Transverse colon (tissue), 4 donors: ENCODE data around the gene THBS1.

Experiments used
- POLR2AphosphoS5 ChIP-seq, 3 donors: sonication (generic); formaldehyde crosslinking; IDR thresholded peaks; one replicate each; pipeline ENCODE4 v1.6.1; 2016; ENCODE audit warnings: antibody characterized with exemption in 3 of 3
- TF ChIP-seq, protein P1 (sequence below), 5 experiments: fragments of 200-600 bp in 3 of 5; fragments of 450-650 bp in 2 of 5; sonication (generic) in 3 of 5; IDR thresholded peaks; 1 replicate in 2 of 5; 2 replicates in 3 of 5; pipeline ENCODE4 v1.5.1; 2016 to 2017; ENCODE audit warnings: antibody characterized with exemption in 5 of 5, inconsistent platforms in 3 of 5, mild to moderate bottlenecking in 2 of 5, moderate library complexity in 1 of 5

DNA sequence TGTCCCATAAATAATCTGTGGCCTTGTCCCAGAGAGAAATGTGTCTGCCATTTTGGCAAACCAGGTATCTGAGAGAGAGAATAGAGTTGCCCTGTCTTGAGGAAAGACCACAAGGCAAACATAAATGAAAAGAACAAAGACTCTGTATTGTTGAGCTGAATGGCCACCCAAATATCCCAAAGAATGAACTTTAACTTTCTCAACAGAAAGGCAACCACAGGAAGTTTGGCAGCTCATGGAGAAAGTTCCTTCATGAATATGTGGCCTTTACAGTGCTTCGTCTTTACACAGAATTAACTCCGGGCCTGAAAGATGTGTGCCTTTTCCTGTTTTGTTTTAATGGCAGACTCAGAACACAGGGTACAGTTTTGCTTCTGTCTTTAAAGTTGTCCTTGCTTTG lies 41.4 kb upstream of the THBS1 start:
- TF ChIP-seq, protein P1, sequence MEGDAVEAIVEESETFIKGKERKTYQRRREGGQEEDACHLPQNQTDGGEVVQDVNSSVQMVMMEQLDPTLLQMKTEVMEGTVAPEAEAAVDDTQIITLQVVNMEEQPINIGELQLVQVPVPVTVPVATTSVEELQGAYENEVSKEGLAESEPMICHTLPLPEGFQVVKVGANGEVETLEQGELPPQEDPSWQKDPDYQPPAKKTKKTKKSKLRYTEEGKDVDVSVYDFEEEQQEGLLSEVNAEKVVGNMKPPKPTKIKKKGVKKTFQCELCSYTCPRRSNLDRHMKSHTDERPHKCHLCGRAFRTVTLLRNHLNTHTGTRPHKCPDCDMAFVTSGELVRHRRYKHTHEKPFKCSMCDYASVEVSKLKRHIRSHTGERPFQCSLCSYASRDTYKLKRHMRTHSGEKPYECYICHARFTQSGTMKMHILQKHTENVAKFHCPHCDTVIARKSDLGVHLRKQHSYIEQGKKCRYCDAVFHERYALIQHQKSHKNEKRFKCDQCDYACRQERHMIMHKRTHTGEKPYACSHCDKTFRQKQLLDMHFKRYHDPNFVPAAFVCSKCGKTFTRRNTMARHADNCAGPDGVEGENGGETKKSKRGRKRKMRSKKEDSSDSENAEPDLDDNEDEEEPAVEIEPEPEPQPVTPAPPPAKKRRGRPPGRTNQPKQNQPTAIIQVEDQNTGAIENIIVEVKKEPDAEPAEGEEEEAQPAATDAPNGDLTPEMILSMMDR (IDR thresholded peaks at IDR 0.05) = no peak
- no peak for TF ChIP-seq POLR2AphosphoS5 (IDR thresholded peaks at IDR 0.05)
